Loucy (cell line): ENCODE data around the gene PCNX4.
A peak's percentile ranks its signal among the peaks of the same experiment; 100 is the strongest.

ENCODE experiments used
- H2AFZ ChIP-seq: fragments of 200-600 bp; sonication (generic); 2 replicates; pipeline ENCODE4 v1.6.0; 2016; ENCODE audit warnings: antibody characterized with exemption, mild to moderate bottlenecking, low read length, moderate library complexity
- H3F3A ChIP-seq: fragments of 200-600 bp; 2 replicates; pipeline ENCODE4 v1.6.0; 2016; ENCODE audit warnings: antibody characterized with exemption, low read depth, mild to moderate bottlenecking
- H3K27me3 ChIP-seq: fragments of 200-600 bp; sonication (generic); 2 replicates; pipeline ENCODE4 v1.6.1; 2014; ENCODE audit warnings: low read length, mild to moderate bottlenecking; ENCODE audit not compliant: insufficient read depth, poor library complexity, severe bottlenecking
- H3K36me3 ChIP-seq: fragments of 200-600 bp; sonication (generic); 2 replicates; pipeline ENCODE4 v1.6.1; 2016; ENCODE audit warnings: low read length; ENCODE audit not compliant: insufficient read depth
- H3K4me1 ChIP-seq: fragments of 200-600 bp; sonication (generic); 2 replicates; pipeline ENCODE4 v1.5.1; 2014; ENCODE audit warnings: low read length, mild to moderate bottlenecking; ENCODE audit not compliant: insufficient read depth, poor library complexity, severe bottlenecking
- H3K4me2 ChIP-seq: fragments of 200-600 bp; sonication (generic); 2 replicates; pipeline ENCODE4 v1.6.0; 2014; ENCODE audit warnings: antibody characterized with exemption, low read length, low read depth, mild to moderate bottlenecking; ENCODE audit not compliant: poor library complexity, severe bottlenecking
- H3K4me3 ChIP-seq: fragments of 200-600 bp; sonication (generic); 2 replicates; pipeline ENCODE4 v1.5.1; 2014; ENCODE audit warnings: low read length, mild to moderate bottlenecking, mixed read lengths; ENCODE audit not compliant: poor library complexity, severe bottlenecking
- H3K79me2 ChIP-seq: fragments of 200-600 bp; sonication (generic); 2 replicates; pipeline ENCODE4 v1.6.1; 2014; ENCODE audit warnings: low read length; ENCODE audit not compliant: insufficient read depth
- H3K9ac ChIP-seq: fragments of 200-600 bp; sonication (generic); 2 replicates; pipeline ENCODE4 v1.6.0; 2014; ENCODE audit warnings: mild to moderate bottlenecking, low read depth, low read length, moderate library complexity; ENCODE audit not compliant: poor library complexity, severe bottlenecking
- H3K9me2 ChIP-seq: fragments of 200-600 bp; sonication (generic); replicated peaks from 2 replicates; pipeline ENCODE4 v1.6.1; 2016; ENCODE audit warnings: low read depth, low read length, mixed read lengths
- H3K9me3 ChIP-seq: fragments of 200-600 bp; sonication (generic); 2 replicates; pipeline ENCODE4 v1.6.1; 2014; ENCODE audit warnings: mild to moderate bottlenecking, antibody characterized with exemption, low read length, low read depth; ENCODE audit not compliant: insufficient read depth
- H4K20me1 ChIP-seq: fragments of 200-600 bp; sonication (generic); 2 replicates; pipeline ENCODE4 v1.6.0; 2014; ENCODE audit warnings: antibody characterized with exemption, low read length, mild to moderate bottlenecking; ENCODE audit not compliant: insufficient read depth, poor library complexity, severe bottlenecking
- EZH2phosphoT487 ChIP-seq: fragments of 200-600 bp; IDR thresholded peaks from 2 replicates; pipeline ENCODE4 v1.6.1; 2018; ENCODE audit warnings: antibody characterized with exemption, mild to moderate bottlenecking, moderate library complexity, borderline replicate concordance
- TF ChIP-seq, protein P1 (sequence below): fragments of 200-600 bp; sonication (generic); conservative IDR thresholded peaks from 2 replicates; pipeline ENCODE4 v1.5.1; 2014; ENCODE audit warnings: mild to moderate bottlenecking, antibody characterized with exemption, low read length

The PCNX4 gene

DNA sequence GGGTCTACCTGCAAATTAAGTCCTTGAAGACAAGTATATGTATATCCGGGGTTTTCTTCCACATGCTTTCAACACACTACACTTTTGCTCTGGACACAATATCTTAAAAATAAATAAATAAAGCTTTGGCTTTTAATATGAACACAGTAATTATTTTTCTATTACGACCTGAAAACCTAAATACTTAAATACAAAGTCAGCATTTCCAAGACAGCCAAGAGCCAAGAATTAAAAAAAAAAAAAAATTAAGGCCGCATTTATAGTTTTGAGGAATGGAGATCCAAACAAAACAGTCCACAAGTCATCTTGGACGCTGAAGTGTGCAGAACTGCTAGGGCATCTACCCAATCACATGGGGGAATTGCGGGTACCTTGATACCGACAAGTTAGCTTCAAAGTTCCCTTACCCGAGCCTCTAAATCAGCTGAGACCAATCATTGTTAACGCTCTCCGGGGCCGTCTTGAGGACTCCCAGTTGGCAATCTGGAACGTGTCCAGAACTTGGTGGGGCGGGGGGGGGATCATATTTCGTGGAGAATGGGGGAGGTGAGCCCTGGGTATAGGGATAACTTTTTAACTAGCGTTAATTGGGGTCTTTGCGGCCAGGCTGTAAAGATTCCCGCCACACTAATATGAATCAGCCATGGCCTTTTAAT, 731 bp upstream of the PCNX4 start:
- no peaks in the 10 kb centered on the region for H3K27me3 ChIP-seq
- H2AFZ ChIP-seq, result peak overlapping the region; percentile 96
- no peaks in the 10 kb centered on the region for H3K9me3 ChIP-seq
- no peaks in the 10 kb centered on the region for H3K9me2 ChIP-seq
- H3K4me1 ChIP-seq, result peaks cover 61% of the 10 kb centered on the region
- peaks cover 4% of the 10 kb centered on the region; the same call in 1 of the 2 replicates for H3F3A ChIP-seq
- peak overlapping the region; percentile 91 for H3K9ac ChIP-seq
- TF ChIP-seq, protein P1, sequence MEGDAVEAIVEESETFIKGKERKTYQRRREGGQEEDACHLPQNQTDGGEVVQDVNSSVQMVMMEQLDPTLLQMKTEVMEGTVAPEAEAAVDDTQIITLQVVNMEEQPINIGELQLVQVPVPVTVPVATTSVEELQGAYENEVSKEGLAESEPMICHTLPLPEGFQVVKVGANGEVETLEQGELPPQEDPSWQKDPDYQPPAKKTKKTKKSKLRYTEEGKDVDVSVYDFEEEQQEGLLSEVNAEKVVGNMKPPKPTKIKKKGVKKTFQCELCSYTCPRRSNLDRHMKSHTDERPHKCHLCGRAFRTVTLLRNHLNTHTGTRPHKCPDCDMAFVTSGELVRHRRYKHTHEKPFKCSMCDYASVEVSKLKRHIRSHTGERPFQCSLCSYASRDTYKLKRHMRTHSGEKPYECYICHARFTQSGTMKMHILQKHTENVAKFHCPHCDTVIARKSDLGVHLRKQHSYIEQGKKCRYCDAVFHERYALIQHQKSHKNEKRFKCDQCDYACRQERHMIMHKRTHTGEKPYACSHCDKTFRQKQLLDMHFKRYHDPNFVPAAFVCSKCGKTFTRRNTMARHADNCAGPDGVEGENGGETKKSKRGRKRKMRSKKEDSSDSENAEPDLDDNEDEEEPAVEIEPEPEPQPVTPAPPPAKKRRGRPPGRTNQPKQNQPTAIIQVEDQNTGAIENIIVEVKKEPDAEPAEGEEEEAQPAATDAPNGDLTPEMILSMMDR, result no peak
- TF ChIP-seq EZH2phosphoT487, result no peak
- H3K36me3 ChIP-seq, result no peaks in the 10 kb centered on the region
- H3K4me2 ChIP-seq, result peak overlapping the region; percentile 83
- peaks cover 38% of the 10 kb centered on the region for H3K79me2 ChIP-seq
- peaks cover 22% of the 10 kb centered on the region for H4K20me1 ChIP-seq
- peak overlapping the region; percentile 88 for H3K4me3 ChIP-seq

- Histone ChIP-seq H3K9me2 (no peaks in the 10 kb centered on the region), H2AFZ (peak overlapping the region; percentile 52), H3F3A (peaks cover 4% of the 10 kb centered on the region; the same call in 1 of the 2 replicates), H3K9ac (peak overlapping the region; percentile 91), H3K36me3 (0 out of 2 replicates have a peak, but pooled peaks cover 3% of the 10 kb centered on the region), H3K4me2 (peak overlapping the region; percentile 98), H3K4me3 (peak overlapping the region; percentile 88), H3K9me3 (no peaks in the 10 kb centered on the region), H3K4me1 (peaks cover 65% of the 10 kb centered on the region), H4K20me1 (peaks cover 34% of the 10 kb centered on the region), H3K79me2 (peaks cover 54% of the 10 kb centered on the region), H3K27me3 (no peaks in the 10 kb centered on the region)
- TF ChIP-seq EZH2phosphoT487, result no peak
- TF ChIP-seq, protein P1, result no peak
These were observed 800 bp downstream of the PCNX4 start for GRCh38 chr14:60092526-60092920.

DNA sequence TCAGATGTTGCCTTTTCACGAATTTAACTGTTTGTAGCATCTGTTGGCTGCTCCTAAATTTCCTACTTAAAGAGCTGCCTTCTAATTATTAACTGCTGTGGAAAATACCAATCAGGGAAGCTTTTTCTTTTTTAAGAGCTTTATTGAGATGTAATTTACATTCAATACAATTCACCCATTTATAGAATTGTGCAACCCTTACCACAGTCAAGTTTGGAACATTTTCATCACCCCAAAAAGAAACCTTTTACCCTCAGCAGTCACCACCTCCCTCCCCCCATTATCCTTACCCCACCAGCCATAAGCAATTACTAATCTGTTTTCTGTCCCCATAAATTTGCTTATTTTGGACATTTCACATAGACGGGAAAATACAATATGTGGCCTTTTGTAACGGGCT, 1.4 kb downstream of the PCNX4 start:
- TF ChIP-seq, protein P1, result no peak
- no peak for TF ChIP-seq EZH2phosphoT487
- Histone ChIP-seq H3F3A (peaks cover 4% of the 10 kb centered on the region; the same call in 1 of the 2 replicates), H2AFZ (no peak overlapping the region)

More for the DNA sequence above, 1.4 kb downstream of the PCNX4 start:
- Histone ChIP-seq H3K4me3 (peak overlapping the region; percentile 88), H3K27me3 (no peaks in the 10 kb centered on the region), H4K20me1 (peaks cover 37% of the 10 kb centered on the region), H3K9me3 (no peaks in the 10 kb centered on the region), H3K9ac (peak overlapping the region; percentile 91), H3K9me2 (no peaks in the 10 kb centered on the region), H3K4me1 (peaks cover 66% of the 10 kb centered on the region), H3K79me2 (peaks cover 59% of the 10 kb centered on the region), H3K4me2 (peak overlapping the region; percentile 98), H3K36me3 (peaks cover 5% of the 10 kb centered on the region; the same call in 1 of the 2 replicates)
